AG08395 (cell line): Measurements from ENCODE around the gene SMPX.
A peak's percentile ranks its signal among the peaks of the same experiment; 100 is the strongest.

Experiments used
- DNase-seq: peaks from one replicate; pipeline ENCODE4 v3.0.0; 2012; ENCODE audit warnings: mixed read lengths, low spot score

The SMPX gene

DNA sequence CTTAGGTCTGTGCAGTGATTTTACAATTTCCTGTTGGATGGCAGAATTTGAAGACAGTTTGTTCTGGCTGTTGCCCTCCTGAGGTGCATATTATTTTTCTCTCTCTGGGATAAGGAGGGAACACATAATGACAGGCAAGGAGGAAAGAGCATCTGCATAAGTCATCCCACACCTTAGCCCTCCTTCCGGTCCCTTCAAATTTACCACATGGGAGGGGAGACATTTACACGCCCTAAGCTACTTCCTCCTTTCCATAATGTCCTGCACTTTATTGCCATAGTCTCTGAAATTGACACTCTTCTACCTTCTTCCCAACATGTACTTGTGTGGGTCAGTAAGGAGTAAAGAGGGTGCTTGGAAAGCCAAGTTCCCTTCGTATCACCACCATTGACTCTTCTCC, 13.9 kb downstream of the SMPX start:
- DNase-seq = no peak

DNA sequence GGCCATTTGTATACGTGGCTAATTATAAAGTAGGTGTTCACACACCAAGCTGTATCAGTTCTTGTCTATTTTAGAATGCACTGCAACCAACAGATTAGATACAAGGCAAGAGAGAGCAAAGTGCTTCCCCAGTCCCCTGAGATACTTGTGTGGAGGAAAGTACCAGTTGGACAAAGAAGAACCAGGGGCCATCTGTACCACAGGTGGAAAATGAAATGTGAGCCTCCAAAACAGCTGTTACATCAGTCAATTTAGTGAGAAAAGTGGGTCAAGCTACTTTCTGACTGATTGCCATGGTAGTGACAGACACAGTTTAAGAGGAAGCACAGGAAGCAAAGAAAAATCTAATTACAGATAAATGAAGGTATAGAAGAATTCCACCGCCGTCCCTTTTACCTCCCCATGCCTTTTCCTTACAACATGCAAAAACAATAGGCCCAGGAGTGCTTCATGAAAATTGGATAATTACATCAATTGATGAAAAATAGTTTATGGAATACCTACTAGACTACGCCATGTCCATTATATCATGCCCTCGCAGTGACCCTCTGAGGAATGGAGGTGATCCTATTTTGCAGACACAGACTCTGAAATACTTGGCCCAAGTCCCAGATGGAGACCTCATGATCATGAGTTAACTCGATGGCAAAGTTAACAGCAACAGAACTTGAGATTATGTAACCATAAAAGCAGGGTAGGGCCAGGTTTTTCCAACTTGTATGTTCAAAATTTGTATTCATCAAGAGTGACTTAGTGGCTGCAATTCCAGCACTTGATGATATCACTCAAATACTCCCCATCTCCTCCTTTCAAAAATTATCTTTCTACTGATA, 15.8 kb downstream of the SMPX start:
- DNase-seq = no peak

DNA sequence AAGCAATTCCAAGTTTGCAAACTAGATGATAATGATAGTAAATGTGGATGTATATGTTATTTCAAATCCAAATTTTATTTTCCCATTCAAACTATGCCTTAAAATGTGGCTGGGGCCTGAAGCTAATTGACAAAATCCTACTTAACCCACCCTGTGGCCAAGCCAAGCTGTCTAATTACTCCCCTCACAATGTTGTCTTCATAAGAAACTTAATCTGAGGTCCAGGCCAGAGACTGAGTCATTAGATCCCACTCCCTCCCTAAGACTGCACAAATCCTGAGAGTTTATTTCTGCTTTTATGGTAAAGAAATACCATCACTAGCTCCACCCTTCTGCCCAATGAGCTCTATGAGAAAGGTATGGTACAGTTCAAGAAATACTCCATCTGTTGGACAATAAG, 16.6 kb downstream of the SMPX start:
- no peak for DNase-seq

DNA sequence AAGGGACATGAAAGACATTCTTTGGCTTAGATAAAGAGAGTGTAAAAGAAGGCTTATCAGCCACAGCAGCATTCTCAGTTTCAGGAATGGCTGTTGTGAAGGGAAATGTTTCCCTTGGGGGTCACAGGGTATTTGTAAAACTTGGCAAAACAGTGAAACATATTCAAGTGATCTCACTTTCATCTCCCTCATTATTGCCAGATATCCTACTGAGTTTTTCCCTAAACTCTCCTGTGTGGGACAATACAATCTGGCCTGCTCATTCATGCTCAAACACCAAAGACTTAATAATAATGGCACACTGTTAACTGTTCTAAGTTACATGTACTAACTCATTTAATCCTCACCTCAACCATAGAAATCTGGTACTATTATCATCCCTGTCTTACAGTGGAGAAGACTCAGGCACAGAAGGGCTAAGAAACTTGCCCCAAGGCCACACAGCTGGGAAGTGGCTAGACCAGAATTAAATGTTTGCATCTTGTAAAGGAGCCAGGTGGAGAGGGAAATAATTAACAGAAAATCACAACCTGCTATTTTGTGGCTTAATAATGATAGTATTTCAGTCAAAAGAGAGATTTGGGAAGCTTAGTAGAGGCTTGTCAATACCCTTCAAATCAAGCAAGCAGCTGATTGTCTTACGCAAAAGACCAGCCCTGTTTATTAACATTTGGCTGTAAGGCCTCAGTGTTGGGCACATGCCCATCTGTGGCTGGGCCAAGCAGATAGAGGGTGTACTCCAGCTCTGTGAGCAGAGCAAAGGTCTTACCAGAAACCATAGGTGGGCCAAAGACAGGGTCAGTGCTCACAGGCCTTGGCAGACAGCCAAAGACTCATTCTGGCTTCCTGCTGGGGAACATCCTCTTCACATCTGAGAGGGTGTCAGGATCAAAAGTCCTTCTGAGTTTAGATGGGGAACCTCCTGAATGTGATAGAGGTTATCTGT, 17.3 kb downstream of the SMPX start:
- no peak for DNase-seq

DNA sequence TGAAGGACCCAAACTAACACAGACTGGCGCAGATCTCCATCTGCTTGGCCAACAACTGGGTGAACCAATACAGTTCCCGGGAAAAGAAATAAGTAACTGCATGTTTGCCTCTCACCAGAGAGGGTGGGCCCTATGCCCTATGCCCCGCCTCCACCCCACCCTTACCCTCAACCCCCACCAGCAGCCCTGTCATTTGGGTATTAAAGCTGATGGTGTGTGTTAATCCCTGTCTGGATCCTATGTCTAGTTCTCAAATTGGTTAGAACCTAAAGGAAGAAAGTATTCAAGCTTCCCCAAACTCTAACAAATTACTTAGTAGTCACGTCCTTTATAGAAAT, 19.0 kb downstream of the SMPX start:
- DNase-seq = no peak

DNA sequence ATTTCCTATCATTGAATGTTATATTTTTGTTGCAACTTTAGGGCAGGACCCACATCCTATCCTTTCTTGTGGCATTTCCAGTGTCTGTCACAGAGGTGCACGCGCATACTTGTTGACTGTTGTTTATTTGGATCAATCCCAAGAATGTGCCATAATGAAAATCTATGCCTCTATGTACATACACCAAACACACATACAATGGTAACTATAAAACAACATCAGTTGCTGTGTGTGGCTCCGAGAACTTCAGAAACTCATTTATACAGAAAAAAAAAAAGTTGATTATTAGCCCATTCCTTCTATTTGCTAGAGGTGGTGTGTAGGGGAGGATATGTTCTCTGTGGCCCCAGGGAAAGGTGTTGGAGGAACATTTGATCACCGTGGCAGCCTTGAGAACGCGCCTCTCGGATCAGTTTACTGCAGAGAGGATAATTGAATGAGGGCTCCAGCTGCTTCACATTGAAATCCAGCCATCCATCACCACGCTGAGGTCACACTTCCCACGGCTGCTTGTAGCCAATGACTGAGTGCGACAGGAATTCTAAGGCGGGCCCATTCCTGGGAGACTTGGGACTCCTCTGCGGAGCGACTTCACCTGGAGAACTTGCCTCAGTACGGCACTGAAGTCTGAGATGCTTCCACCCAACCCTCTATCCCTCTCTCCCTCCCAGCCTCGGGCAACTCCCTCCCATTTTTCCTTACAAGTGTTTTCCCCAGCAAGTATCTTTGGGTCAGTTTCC, 19.5 kb downstream of the SMPX start:
- no peak for DNase-seq

DNA sequence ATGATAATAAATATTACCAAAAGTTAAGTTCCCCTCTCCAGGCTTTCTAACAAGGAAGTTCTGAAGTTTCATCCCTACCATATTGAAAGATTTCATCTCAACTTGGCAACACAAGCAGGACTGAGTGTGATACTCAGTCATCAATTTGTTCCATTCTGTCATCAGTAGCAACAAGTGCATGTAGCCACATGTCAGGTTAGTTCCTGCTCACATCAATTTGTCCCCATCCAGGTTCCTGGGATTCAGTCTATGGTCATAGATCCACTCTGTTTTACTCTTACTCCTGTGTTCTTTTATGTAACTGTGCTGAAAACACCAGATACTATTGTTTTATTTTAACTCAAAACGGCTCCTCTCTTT, 22.2 kb downstream of the SMPX start:
- DNase-seq = no peak

DNA sequence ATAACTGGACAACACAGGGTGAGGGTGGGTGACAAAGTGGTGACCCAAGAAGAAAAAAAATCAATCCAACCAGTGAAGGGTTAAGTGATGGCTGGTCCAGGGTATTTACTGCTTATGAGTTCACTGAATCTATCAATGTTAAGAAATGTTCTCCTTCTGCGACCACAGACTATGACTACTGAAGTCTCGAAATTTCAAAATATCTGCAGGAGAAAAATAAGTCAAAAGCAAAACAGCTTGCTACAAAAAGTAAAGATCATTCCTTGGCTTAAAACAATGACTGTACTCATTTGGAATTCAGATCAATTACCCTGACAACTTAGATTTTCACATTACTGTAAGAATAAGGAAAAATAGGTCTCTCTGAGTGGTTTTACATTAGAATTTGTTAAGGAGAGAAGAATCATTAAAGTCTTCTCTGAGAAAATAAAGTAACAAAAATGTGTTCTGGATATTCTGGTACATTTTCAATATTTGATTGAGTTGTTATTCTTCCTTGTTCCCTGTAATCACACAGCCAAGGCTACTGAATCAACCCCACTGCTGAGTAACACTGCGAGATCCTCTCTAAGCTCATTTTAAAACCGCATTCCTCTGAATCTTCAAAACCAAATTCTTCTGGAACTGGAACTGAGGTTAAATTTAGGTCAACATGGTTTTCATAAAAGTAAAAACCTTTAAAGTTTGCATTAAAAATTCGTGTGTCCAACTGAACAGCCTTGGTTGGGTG, 22.7 kb downstream of the SMPX start:
- peak; percentile 15 for DNase-seq

DNA sequence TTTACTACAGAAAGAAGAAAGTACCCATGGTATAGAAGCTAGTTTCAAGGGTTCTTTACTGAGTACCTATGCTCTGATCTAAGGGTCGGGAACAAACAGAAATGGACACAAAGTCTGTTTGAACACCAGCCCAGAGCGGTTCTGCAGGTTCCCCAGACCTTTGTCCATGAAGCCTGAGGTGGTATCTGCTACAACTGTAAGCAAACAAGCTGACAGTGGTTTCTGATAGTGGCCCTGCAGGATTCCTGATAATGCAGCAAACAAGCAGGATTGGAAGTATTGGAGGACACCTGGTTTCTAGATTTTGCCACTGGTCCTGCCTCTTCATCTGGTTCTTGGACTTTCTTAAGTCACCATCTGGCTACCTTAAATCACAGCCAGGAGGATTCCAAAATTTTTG, 23.7 kb downstream of the SMPX start:
- no peak for DNase-seq

DNA sequence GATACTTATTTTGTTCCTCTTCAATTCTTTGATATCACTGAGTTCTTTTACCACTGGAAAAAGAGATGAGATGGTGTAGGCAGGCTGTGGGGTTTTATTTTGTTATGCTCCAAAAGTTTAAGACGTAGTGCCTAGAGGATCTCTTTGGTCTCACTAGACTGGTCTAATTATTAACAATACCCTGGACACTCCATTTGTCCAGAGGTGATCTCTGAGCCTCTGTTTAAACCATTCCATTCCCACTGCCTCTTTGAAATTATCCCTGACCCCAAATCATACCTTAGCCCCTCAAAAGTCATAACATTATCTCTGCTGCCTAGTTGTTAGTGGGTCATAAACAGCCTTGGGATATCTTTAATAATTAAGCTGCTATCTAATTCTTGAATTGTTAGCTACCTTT, 24.2 kb downstream of the SMPX start:
- no peak for DNase-seq

DNA sequence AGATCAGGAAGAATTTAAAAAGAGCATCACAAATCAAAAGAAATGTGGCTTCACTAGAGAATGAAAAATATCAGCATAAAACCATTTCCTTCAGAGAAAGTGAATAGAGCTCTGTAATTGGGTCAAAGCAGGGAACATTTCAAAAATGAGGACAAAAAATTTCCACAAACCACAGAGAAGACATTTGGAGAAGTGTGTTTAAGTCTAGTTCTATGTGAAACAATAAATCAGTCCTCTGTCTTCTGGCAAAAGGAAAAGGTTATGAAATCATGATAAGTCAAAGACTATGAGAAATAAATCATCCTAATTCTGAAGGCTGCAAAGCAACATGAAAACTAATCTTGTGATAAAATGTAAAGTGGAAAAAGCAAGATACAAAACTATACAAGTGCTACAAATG, 27.9 kb downstream of the SMPX start:
- DNase-seq = no peak

DNA sequence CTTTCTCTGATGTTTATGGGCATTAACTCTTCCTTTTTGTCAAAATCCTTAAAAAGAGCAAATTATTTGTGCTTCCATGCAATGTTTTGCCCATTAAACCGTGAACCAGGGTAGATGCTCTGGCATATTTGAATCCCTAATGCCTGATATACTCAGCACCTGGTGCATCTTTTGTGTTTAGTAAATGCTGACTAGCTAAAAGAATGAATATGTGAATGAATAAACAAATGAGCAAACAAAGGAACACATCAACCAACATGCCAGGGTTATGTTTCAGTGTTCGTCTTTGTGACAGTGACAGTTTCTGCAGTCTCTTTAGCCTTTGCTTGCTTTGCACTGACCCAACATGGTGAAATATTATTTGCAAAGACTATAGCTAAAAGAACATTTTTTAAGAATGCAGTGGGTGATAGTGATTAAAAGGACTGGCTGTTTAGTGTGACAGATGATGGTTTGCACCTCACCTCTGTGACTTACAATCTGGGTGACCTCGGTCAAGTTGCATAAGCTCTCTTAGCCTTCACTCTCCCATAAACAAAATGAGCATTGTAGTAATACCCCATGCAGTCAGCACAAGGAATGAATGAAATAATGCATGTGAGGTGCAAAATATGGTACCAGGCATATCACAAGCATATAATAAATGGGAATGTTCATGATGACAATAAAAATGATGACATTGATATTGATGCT, 29.5 kb downstream of the SMPX start:
- no peak for DNase-seq

DNA sequence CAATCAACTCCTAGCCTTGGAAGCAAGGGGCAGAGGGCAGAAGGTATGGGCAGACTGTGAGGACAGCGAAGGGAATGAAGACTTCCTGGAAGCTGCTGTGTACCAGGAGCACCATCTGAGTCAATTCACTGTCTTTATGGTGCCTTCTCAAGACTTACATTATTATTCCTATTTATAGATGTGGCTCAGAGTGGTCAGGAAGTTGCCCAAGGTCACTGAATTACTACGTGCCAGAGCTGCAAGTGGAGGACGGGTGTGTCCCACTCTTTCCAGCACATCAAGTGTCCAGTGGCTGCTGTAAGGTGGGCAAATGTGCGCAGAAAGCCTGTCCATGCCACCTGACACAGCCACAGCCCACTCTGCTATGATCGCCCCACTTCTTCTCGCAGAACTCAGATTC, 32.0 kb downstream of the SMPX start:
- no peak for DNase-seq

DNA sequence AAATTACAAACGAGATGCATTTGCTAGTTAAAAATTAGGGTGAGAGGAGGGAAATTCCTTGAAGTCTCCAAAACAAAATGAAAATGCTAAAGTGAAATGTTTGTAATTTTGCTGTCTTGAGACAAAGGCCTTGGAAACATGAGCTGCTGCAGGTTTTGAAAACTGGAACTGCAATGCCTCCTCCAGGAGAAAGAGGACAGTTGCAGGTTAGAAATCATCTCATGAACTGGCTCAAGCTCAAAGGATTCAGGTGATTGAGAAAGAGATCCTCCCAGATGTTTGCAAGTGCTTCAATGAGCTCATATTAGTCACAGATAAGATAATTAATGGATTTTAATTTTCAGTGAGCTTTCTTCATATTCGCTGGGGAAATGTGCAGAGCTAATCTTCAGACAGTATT, 32.4 kb downstream of the SMPX start:
- DNase-seq = peak; percentile 9

DNA sequence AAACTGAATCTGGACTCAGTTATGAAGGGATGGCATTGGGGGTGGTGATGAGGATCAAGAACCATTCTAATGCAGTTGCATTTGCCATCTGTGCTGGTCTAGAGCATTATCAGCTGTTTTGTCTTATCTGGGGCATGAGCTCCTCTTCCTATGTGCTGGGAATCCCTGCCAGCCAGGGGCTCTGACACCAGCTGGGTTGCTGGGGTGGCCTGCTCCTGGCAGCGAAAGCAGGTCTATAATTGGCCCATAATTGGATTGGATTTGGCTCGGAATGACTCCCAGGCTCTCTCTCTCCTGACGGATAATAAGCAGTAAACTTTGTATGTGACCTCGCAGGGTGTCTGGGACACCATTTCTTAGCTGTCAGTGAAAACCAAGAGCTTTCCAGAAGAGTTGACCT, 34.1 kb downstream of the SMPX start:
- no peak for DNase-seq

DNA sequence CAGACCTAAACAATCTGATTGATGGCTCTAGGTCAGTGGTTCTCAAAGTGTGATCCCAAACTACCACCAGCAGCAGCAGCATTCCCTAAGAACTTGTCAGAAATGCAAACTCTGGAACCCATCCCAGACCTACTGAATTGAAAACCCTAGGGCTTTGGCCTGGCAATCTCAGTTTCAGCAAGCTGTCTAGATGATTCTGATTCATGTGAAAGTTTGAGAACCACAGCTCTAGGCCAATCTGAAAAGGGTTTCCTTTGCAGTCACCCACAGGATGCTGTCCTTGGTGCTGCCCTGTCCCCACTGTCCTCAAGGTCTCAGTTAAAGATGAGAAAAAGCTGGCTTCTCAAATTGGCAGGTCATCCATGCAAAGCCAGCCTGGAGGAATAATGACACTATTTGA, 34.8 kb downstream of the SMPX start:
- DNase-seq = peak; percentile 27

DNA sequence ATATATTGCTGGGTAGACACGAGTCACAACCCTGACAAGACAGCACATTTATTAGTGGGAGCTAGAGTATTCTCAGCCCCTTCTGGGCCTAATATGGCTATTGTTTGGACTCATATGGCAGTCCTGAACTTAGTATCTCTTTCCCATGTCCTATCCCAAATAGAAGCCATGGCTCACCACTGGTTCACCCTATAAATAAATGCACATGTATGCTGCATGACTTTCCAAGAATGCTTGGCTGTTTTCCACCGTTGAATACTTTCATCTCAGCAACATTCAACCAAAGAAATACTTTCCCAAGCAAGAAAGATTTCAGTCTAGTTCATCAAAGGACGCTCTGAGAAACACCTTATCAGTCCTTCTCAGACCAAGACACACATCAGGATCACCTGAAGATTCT, 36.7 kb downstream of the SMPX start:
- DNase-seq = no peak

DNA sequence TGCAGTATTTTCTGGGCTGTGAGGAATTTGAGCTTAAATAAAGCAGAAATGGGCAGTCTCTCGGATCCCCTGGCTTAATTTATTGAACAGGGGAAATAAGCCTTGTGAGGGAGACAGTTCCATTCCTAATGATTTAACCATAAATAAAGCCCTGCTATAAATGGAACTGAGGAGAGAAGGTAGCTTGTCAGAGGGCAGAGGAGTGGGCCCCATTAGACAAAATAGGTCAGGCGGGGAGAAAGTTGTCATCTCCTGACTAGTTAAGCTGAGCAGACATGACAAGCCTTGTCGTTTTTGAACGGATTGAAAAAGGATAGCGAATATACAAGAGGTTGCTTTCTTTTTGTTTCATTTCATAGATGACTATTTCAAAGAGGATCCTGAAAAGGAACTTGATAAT, 39.3 kb downstream of the SMPX start:
- DNase-seq = no peak

DNA sequence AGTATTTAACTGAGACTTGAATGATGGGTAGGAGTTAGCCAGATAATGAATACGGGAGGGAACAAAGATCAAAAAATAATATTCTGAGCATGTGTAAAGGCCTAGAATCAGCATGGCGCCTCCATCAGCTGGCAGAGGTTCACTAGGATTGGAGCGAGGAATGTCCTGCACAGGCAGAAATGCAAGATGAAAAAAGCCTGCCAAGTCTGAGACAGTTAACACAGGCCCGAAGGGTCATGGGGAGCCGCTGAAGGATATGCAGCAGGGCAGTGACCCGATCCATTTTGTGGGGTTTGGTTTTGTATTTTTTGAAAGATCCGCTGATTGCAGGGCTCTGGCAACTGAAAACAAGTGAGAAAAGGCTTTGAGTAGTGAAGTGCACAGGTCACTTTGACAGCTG, 40.1 kb downstream of the SMPX start:
- DNase-seq = no peak

DNA sequence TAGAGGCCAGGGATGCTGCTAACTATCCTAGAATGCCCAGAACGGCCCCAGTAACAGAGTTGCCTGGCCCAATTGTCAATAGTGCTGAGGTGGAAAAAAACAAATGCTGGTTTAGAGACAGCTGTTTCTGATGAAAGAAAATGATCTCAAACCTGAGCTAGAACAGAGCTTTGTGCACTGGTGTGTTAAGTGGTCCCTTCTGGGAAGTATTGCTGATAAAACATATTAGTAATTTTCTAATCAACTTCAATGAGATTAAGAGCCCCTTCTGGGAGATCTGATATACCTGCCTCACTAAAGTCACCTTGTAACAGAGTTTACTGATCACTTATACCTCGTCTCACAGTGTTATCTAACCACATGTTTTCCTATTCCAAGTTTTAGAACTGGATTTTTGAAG, 42.1 kb downstream of the SMPX start:
- DNase-seq = no peak

DNA sequence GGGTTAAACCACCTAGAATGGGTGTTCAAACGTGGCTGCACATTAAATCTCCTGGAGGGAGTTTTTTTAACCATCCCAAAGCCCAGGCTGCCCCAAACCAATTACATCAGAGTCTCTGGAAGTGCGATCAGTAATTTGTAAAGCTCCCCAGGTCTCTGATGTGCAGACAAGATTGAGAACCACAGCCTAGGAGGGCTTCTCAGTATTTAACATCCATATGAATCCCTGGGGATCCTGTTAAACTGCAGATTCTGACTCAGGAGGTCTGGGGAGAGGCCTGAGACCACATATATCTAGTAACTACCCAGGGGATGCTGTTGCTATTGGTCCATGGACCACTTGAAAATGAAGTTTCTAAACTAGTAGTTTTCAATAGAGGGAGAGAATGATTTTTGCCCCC, 42.6 kb downstream of the SMPX start:
- DNase-seq = no peak

DNA sequence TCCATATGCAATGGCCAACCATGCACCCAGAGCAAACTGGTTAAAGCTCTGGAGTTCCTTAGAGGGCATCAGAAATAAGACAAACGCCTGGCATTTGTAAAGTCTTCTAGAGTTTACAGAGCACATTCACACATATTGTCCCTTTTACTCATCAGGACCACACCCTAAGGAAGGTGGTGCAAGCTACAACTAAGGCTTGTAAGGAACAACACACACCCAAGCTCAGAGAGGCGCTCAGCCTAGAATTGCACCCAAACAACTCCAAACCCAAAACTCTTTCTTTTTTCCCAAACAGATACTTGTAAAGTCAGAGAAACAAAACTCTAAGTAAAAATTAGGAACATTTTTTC, 46.1 kb downstream of the SMPX start:
- DNase-seq = no peak
